Lung (tissue), 12 donors: ENCODE data around the gene ADCY2. TPM values are rescaled to one million over a fixed set of nuclear protein-coding genes. Genes with fewer than 3 reads are reported as not detected.

ENCODE experiments used
- ATAC-seq: fragments of 200-7000 bp; cut with Tn5 transposase; one replicate; pipeline ENCODE4 v1.9.1; 2020; ENCODE audit warnings: moderate number of reproducible peaks; ENCODE audit not compliant: insufficient read depth, low FRiP score
- DNase-seq, 3 donors: peaks; one replicate each; pipeline ENCODE4 v3.0.0-alpha.2; 2013 to 2017
- H3K27ac ChIP-seq, 2 donors: one replicate each; pipeline ENCODE4 v1.5.1; 2013; ENCODE audit warnings: mild to moderate bottlenecking in 2 of 2, moderate library complexity in 2 of 2, control low read depth in 1 of 2, inconsistent platforms in 1 of 2, low read depth in 1 of 2, low read length in 1 of 2
- H3K27me3 ChIP-seq, 3 donors: one replicate each; pipeline ENCODE4 v1.5.1; 2013; ENCODE audit warnings: low read length in 2 of 3; ENCODE audit not compliant: control insufficient read depth in 3 of 3, insufficient read depth in 3 of 3
- H3K36me3 ChIP-seq, 4 donors: one replicate each; pipeline ENCODE4 v1.5.1; 2013; ENCODE audit warnings: low read length in 4 of 4, mild to moderate bottlenecking in 1 of 4, moderate library complexity in 1 of 4; ENCODE audit not compliant: control insufficient read depth in 4 of 4, insufficient read depth in 4 of 4
- H3K4me1 ChIP-seq, 5 donors: one replicate each; pipeline ENCODE4 v1.5.1; 2013; ENCODE audit warnings: low read length in 5 of 5, mild to moderate bottlenecking in 2 of 5, moderate library complexity in 1 of 5; ENCODE audit not compliant: control insufficient read depth in 5 of 5, insufficient read depth in 5 of 5
- H3K4me3 ChIP-seq: one replicate; pipeline ENCODE4 v1.5.1; 2013; ENCODE audit warnings: mild to moderate bottlenecking, control low read depth, moderate library complexity
- H3K9ac ChIP-seq, 2 donors: one replicate each; pipeline ENCODE4 v1.5.1; 2013; ENCODE audit warnings: low read length in 2 of 2, control low read depth in 1 of 2; ENCODE audit not compliant: insufficient read depth in 1 of 2
- H3K9me3 ChIP-seq, 4 donors: one replicate each; pipeline ENCODE4 v1.5.1; 2013; ENCODE audit warnings: low read length in 3 of 4, mild to moderate bottlenecking in 1 of 4, moderate library complexity in 1 of 4; ENCODE audit not compliant: control insufficient read depth in 4 of 4, insufficient read depth in 3 of 4
- CTCF ChIP-seq: IDR thresholded peaks from 2 replicates; pipeline ENCODE4 v1.5.1; 2012; ENCODE audit warnings: mild to moderate bottlenecking; ENCODE audit errors: control extremely low read depth, extremely low read depth
- WGBS, 2 donors: extraction: QIAGEN DNeasy Blood & Tissue Kit; methylation state at CpG; one replicate each; pipeline ENCODE4 v1.1.7; 2013; 5-methylcytosine and 5-hydroxymethylcytosine counted together
- polyA plus RNA-seq, 2 donors: library from polyadenylated mRNA; stranded (reverse); fragments of 200-250 nt; gene quantifications; one replicate each; pipeline ENCODE4 v1.2.1, GENCODE V29; 2013
- total RNA-seq, 2 donors: library from RNA; depleted of rRNA in 1 of 2; stranded (reverse); fragments of >200 nt in 1 of 2; gene quantifications; one replicate each; pipeline ENCODE4 v1.2.1, GENCODE V29; 2014 to 2021
- donor health status: control.
- donor health status: control.
- donor health status: Bipolar disorder and iron deficiency.
- donor health status: healthy.
- donor health status: DM: yes; HTN: yes; CAD: no.

The ADCY2 gene
- total and polyA plus RNA-seq, 4 donors = 0.10 to 3.5 (median 0.84) TPM

GRCh38 chr5:7418276-7418675 lies 22.3 kb downstream of the ADCY2 start:
- no peak for TF ChIP-seq CTCF
- Histone ChIP-seq H3K4me1 (peaks cover 0 to 11% (median 0%) of the 10 kb centered on the region in 5 donors), H3K9ac (no peak overlapping the region), H3K36me3 (no peaks in the 10 kb centered on the region), H3K27ac (no peak overlapping the region), H3K9me3 (no peaks in the 10 kb centered on the region), H3K27me3 (peaks cover 0 to 4% (median 0%) of the 10 kb centered on the region in 3 donors), H3K4me3 (no peak overlapping the region)
- DNase-seq = no peak
- WGBS, 2 donors = 96 to 98% methylated on average over 3 of the region's 3 CpGs
- no peak for ATAC-seq

GRCh38 chr5:7419367-7419766 lies 23.4 kb downstream of the ADCY2 start:
- Histone ChIP-seq H3K9ac (no peak overlapping the region), H3K27me3 (peaks cover 0 to 4% (median 0%) of the 10 kb centered on the region in 3 donors), H3K4me1 (peaks cover 0 to 11% (median 0%) of the 10 kb centered on the region in 5 donors), H3K9me3 (no peaks in the 10 kb centered on the region), H3K36me3 (no peaks in the 10 kb centered on the region), H3K27ac (no peak overlapping the region), H3K4me3 (no peak overlapping the region)
- TF ChIP-seq CTCF = no peak
- ATAC-seq = no peak
- DNase-seq = no peak
- WGBS, 2 donors = 54 to 56% methylated on average over 4 of the region's 4 CpGs

GRCh38 chr5:7419846-7420245 lies 23.9 kb downstream of the ADCY2 start:
- Histone ChIP-seq H3K4me1 (peaks cover 0 to 11% (median 0%) of the 10 kb centered on the region in 5 donors), H3K9ac (no peak overlapping the region), H3K9me3 (no peaks in the 10 kb centered on the region), H3K4me3 (no peak overlapping the region), H3K36me3 (no peaks in the 10 kb centered on the region), H3K27me3 (peaks cover 0 to 4% (median 0%) of the 10 kb centered on the region in 3 donors), H3K27ac (no peak overlapping the region)
- TF ChIP-seq CTCF = no peak
- ATAC-seq (no peak), DNase-seq (no peak)
- WGBS, 2 donors = 29 to 31% methylated on average over 12 of the region's 12 CpGs
